Left lung (tissue), 10 donors: Measurements from ENCODE around the gene SLCO4A1. TPM values are rescaled to one million over a fixed set of nuclear protein-coding genes. Genes with fewer than 3 reads are reported as not detected.

Source experiments
- ATAC-seq: fragments of 200-7000 bp; cut with Tn5 transposase; one replicate; pipeline ENCODE4 v1.9.1; 2020; ENCODE audit warnings: moderate library complexity
- DNase-seq, 4 donors: peaks; one replicate each; pipeline ENCODE4 v3.0.0-alpha.2; 2013 to 2020
- H3K27ac ChIP-seq, 2 donors: fragments of 200-600 bp; sonication (generic) in 1 of 2; one replicate each; pipeline versions ENCODE4 v1.5.0 to v1.8.0; 2020 to 2021
- H3K27me3 ChIP-seq, 2 donors: fragments of 200-600 bp; sonication (generic) in 1 of 2; one replicate each; pipeline versions ENCODE4 v1.5.0 to v1.8.0; 2020 to 2021
- H3K36me3 ChIP-seq, 2 donors: fragments of 200-600 bp; sonication (generic) in 1 of 2; one replicate each; pipeline versions ENCODE4 v1.5.0 to v1.8.0; 2020 to 2021
- H3K4me1 ChIP-seq, 2 donors: fragments of 200-600 bp; one replicate each; pipeline ENCODE4 v1.8.0; 2021
- H3K4me3 ChIP-seq, 2 donors: fragments of 200-600 bp; sonication (generic) in 1 of 2; one replicate each; pipeline versions ENCODE4 v1.5.0 to v1.8.0; 2020 to 2021; ENCODE audit warnings: mild to moderate bottlenecking in 1 of 2
- H3K9me3 ChIP-seq, 2 donors: fragments of 200-600 bp; sonication (generic) in 1 of 2; one replicate each; pipeline versions ENCODE4 v1.5.0 to v1.8.0; 2020 to 2021
- CTCF ChIP-seq, 2 donors: fragments of 200-600 bp; sonication (generic) in 1 of 2; IDR thresholded peaks; one replicate each; pipeline versions ENCODE4 v1.5.0 to v1.8.0; 2021; ENCODE audit warnings: antibody characterized with exemption in 2 of 2
- intact Hi-C, 2 donors: fragments of 100-400 bp; cut with DNase I; formaldehyde crosslinking; loops; one replicate each; pipeline versions ENCODE4 v1.11.2 to v1.14.2; 2022
- polyA plus RNA-seq, 6 donors: library from polyadenylated mRNA; unstranded; fragments of 120-200 nt; gene quantifications; one replicate each; pipeline ENCODE4 v1.2.1, GENCODE V29; 2013; ENCODE audit not compliant: insufficient read length in 6 of 6
- total RNA-seq, 2 donors: library from RNA; stranded (reverse); fragmentation: NEBNext Ultra II Directional; extraction: Animal tissue kit (Norgen Biotek cat#: 25700); gene quantifications; one replicate each; pipeline ENCODE4 v1.2.1, GENCODE V29; 2021
- donor health status: DM: no; HTN: yes; CAD: no.
- donor health status: DM: no; HTN: no; CAD: no.

SLCO4A1 gene
- total and polyA plus RNA-seq, 8 donors: 0.20 to 47.2 (median 0.60) TPM

GRCh38 chr20:62688855-62689460 is 46.7 kb downstream of the SLCO4A1 start:
- intact Hi-C loops: no loop called here
- Histone ChIP-seq H3K36me3 (no peaks in the 10 kb centered on the region), H3K4me1 (peaks cover 0 to 17% of the 10 kb centered on the region in 2 donors), H3K4me3 (no peak overlapping the region), H3K27me3 (peaks cover 0 to 64% of the 10 kb centered on the region in 2 donors), H3K9me3 (no peaks in the 10 kb centered on the region), H3K27ac (no peak overlapping the region)
- TF ChIP-seq CTCF (IDR thresholded peaks at IDR 0.05): no peak
- ATAC-seq (no peak), DNase-seq (no peak)

- intact Hi-C loops: no loop called here
- Histone ChIP-seq H3K4me1 (peaks cover 0 to 17% of the 10 kb centered on the region in 2 donors), H3K4me3 (no peak overlapping the region), H3K27ac (no peak overlapping the region), H3K27me3 (peaks cover 0 to 63% of the 10 kb centered on the region in 2 donors), H3K36me3 (no peaks in the 10 kb centered on the region), H3K9me3 (no peaks in the 10 kb centered on the region)
- ATAC-seq (no peak), DNase-seq (no peak)
- TF ChIP-seq CTCF (IDR thresholded peaks at IDR 0.05): no peak
Measured at GRCh38 chr20:62689861-62690260, 47.6 kb downstream of the SLCO4A1 start.

- no peaks in the 10 kb centered on the region for H3K36me3 ChIP-seq
- no peak overlapping the region for H3K4me3 ChIP-seq
- peaks cover 0 to 14% of the 10 kb centered on the region in 2 donors for H3K4me1 ChIP-seq
- no peak overlapping the region for H3K27ac ChIP-seq
- ATAC-seq (no peak), DNase-seq (no peak)
- no peaks in the 10 kb centered on the region for H3K9me3 ChIP-seq
- TF ChIP-seq CTCF (IDR thresholded peaks at IDR 0.05): no peak
- H3K27me3 ChIP-seq: peaks cover 0 to 61% of the 10 kb centered on the region in 2 donors
- intact Hi-C loops: no loop called here
Measured at GRCh38 chr20:62690261-62690820, 48.0 kb downstream of the SLCO4A1 start.

- intact Hi-C loops: no loop called here
- no peaks in the 10 kb centered on the region for H3K36me3 ChIP-seq
- H3K4me1 ChIP-seq: peaks cover 0 to 3% of the 10 kb centered on the region in 2 donors
- ATAC-seq (no peak), DNase-seq (no peak)
- no peak overlapping the region for H3K4me3 ChIP-seq
- H3K27me3 ChIP-seq: peaks cover 0 to 50% of the 10 kb centered on the region in 2 donors
- H3K27ac ChIP-seq: no peak overlapping the region
- no peak for TF ChIP-seq CTCF (IDR thresholded peaks at IDR 0.05)
- no peaks in the 10 kb centered on the region for H3K9me3 ChIP-seq
Measured at GRCh38 chr20:62691487-62691886, 49.2 kb downstream of the SLCO4A1 start.

- intact Hi-C loops: no loop called here
- no peak for TF ChIP-seq CTCF (IDR thresholded peaks at IDR 0.05)
- DNase-seq (no peak), ATAC-seq (no peak)
- H3K4me3 ChIP-seq: no peak overlapping the region
- H3K4me1 ChIP-seq: no peaks in the 10 kb centered on the region
- H3K27ac ChIP-seq: no peak overlapping the region
- H3K9me3 ChIP-seq: no peaks in the 10 kb centered on the region
- peaks cover 0 to 47% of the 10 kb centered on the region in 2 donors for H3K27me3 ChIP-seq
- no peaks in the 10 kb centered on the region for H3K36me3 ChIP-seq
Measured at GRCh38 chr20:62692176-62692575, 49.9 kb downstream of the SLCO4A1 start.
